Stimulated activated CD8-positive, alpha-beta memory T cell treated with anti-CD3 and anti-CD28 coated beads, Interleukin-2, amount 100 ng/mL, for 48 hours (primary cell): ENCODE measurements around the gene ABCB4.
"Not testable (repeated sequence)": the region's sequence is repeated elsewhere in the genome, so short reads cannot be mapped to it uniquely, and the experiment has no call there.

Source experiments
- DNase-seq, 2 donors: peaks; one replicate each; pipeline ENCODE4 v3.0.0-alpha.2; 2020; ENCODE audit warnings: low read depth in 2 of 2

ABCB4 gene

GRCh38 chr7:87476179-87476557 is 688 bp upstream of the ABCB4 start:
- no peak for DNase-seq

GRCh38 chr7:87474533-87475358 is 734 bp downstream of the ABCB4 start:
- no peak for DNase-seq

- no peak for DNase-seq
Measured at GRCh38 chr7:87473986-87474385, 1.5 kb downstream of the ABCB4 start.

GRCh38 chr7:87473192-87473591 is 2.3 kb downstream of the ABCB4 start:
- DNase-seq = no peak

GRCh38 chr7:87471473-87471872 is 4.0 kb downstream of the ABCB4 start:
- no peak for DNase-seq

- not testable (repeated sequence) for DNase-seq
Measured at GRCh38 chr7:87469204-87469603, 6.3 kb downstream of the ABCB4 start.

GRCh38 chr7:87465534-87465880 is 10.0 kb downstream of the ABCB4 start:
- DNase-seq = not testable (repeated sequence)

GRCh38 chr7:87464830-87465533 is 10.5 kb downstream of the ABCB4 start:
- not testable (repeated sequence) for DNase-seq

GRCh38 chr7:87463982-87464381 is 11.5 kb downstream of the ABCB4 start:
- no peak for DNase-seq

- DNase-seq = not testable (repeated sequence)
Measured at GRCh38 chr7:87460444-87460843, 15.0 kb downstream of the ABCB4 start.

- no peak for DNase-seq
Measured at GRCh38 chr7:87459941-87460340, 15.5 kb downstream of the ABCB4 start.

GRCh38 chr7:87458148-87458547 is 17.3 kb downstream of the ABCB4 start:
- no peak for DNase-seq

GRCh38 chr7:87456247-87456646 is 19.2 kb downstream of the ABCB4 start:
- DNase-seq = no peak

- no peak for DNase-seq
Measured at GRCh38 chr7:87452279-87452678, 23.2 kb downstream of the ABCB4 start.

- no peak for DNase-seq
Measured at GRCh38 chr7:87451187-87451586, 24.3 kb downstream of the ABCB4 start.

GRCh38 chr7:87450706-87451105 is 24.8 kb downstream of the ABCB4 start:
- DNase-seq = no peak

GRCh38 chr7:87448388-87448787 is 27.1 kb downstream of the ABCB4 start:
- DNase-seq = no peak

- no peak for DNase-seq
Measured at GRCh38 chr7:87447116-87447635, 28.3 kb downstream of the ABCB4 start.

- DNase-seq = no peak
Measured at GRCh38 chr7:87445897-87446296, 29.6 kb downstream of the ABCB4 start.

GRCh38 chr7:87435546-87435945 is 39.9 kb downstream of the ABCB4 start:
- DNase-seq = no peak

GRCh38 chr7:87432536-87432935 is 42.9 kb downstream of the ABCB4 start:
- DNase-seq = no peak

- DNase-seq = no peak
Measured at GRCh38 chr7:87427288-87427687, 48.2 kb downstream of the ABCB4 start.

- DNase-seq = no peak
Measured at GRCh38 chr7:87426160-87426559, 49.3 kb downstream of the ABCB4 start.
